Measurements from ENCODE around the gene ANKRD16. TPM values are rescaled to one million over a fixed set of nuclear protein-coding genes. Genes with fewer than 3 reads are reported as not detected.
"Not testable (repeated sequence)": the region's sequence is repeated elsewhere in the genome, so short reads cannot be mapped to it uniquely, and the experiment has no call there.

The ANKRD16 gene
- total and polyA plus RNA-seq, 8 donors = 2.2 to 233 (median 8.2) TPM

GRCh38 chr10:5885619-5886018 lies 4.1 kb downstream of the ANKRD16 start:
- intact Hi-C loops (cut with DNase I; ENCODE audit: low total_unique reads) = no loop called here
- peak overlapping the region; percentile 28 to 90 (median 54) for H3K27ac ChIP-seq
- peaks cover 15 to 54% (median 47%) of the 10 kb centered on the region in 4 donors for H3K36me3 ChIP-seq
- no peak for TF ChIP-seq POLR2A (IDR thresholded peaks at IDR 0.05)
- no peak for TF ChIP-seq EP300 (IDR thresholded peaks at IDR 0.05)
- TF ChIP-seq CTCF (IDR thresholded peaks at IDR 0.05) = no peak
- TF ChIP-seq POLR2AphosphoS5 (IDR thresholded peaks at IDR 0.05) = peak in 1 of 3 donors; percentile 28
- H3K4me3 ChIP-seq = no peak overlapping the region
- WGBS, 5 donors = 25 to 59% (median 41%) methylated on average over 5 of the region's 5 CpGs
- H3K4me1 ChIP-seq = peaks cover 27 to 54% (median 35%) of the 10 kb centered on the region in 4 donors
- DNase-seq = peak; percentile 31 to 52
- H3K27me3 ChIP-seq = no peaks in the 10 kb centered on the region
- no peaks in the 10 kb centered on the region for H3K9me3 ChIP-seq

- Histone ChIP-seq H3K4me3 (no peak overlapping the region), H3K9me3 (no peaks in the 10 kb centered on the region), H3K36me3 (peaks cover 24 to 80% (median 71%) of the 10 kb centered on the region in 4 donors), H3K27ac (no peak overlapping the region), H3K4me1 (peaks cover 18 to 41% (median 26%) of the 10 kb centered on the region in 4 donors), H3K27me3 (no peaks in the 10 kb centered on the region)
- WGBS, 5 donors = 66 to 85% (median 76%) methylated on average over 7 to 8 of the region's 8 CpGs
- DNase-seq = no peak
- TF ChIP-seq EP300 (IDR thresholded peaks at IDR 0.05) (no peak), POLR2A (IDR thresholded peaks at IDR 0.05) (no peak), POLR2AphosphoS5 (IDR thresholded peaks at IDR 0.05) (no peak), CTCF (IDR thresholded peaks at IDR 0.05) (no peak)
- intact Hi-C loops (cut with DNase I; ENCODE audit: low total_unique reads) = no loop called here
Measured at GRCh38 chr10:5882961-5883360, 6.7 kb downstream of the ANKRD16 start.

- DNase-seq, H3K4me3 ChIP-seq, H3K27ac ChIP-seq, H3K27me3 ChIP-seq, H3K4me1 ChIP-seq, H3K9me3 ChIP-seq: not testable (repeated sequence)
- H3K36me3 ChIP-seq = peaks cover 12 to 78% (median 66%) of the 10 kb centered on the region in 4 donors
- WGBS, 5 donors = 76 to 95% (median 84%) methylated on average over 7 of the region's 7 CpGs
- intact Hi-C loops (cut with DNase I; ENCODE audit: low total_unique reads) = loop anchor here (10.0 kb wide), 1 partner anchor 62 kb away; the partner anchor contains the start of gene GDI2
Measured at GRCh38 chr10:5877041-5877440, 12.7 kb downstream of the ANKRD16 start.

- no peaks in the 10 kb centered on the region for H3K27me3 ChIP-seq
- peaks cover 0 to 6% (median 0%) of the 10 kb centered on the region in 4 donors for H3K4me1 ChIP-seq
- H3K9me3 ChIP-seq = no peaks in the 10 kb centered on the region
- H3K36me3 ChIP-seq = peaks cover 9 to 71% (median 60%) of the 10 kb centered on the region in 4 donors
- WGBS, 5 donors = 73 to 87% (median 79%) methylated on average over 14 of the region's 14 CpGs
- no peak for TF ChIP-seq POLR2A (IDR thresholded peaks at IDR 0.05)
- TF ChIP-seq POLR2AphosphoS5 (IDR thresholded peaks at IDR 0.05) = no peak
- no peak for TF ChIP-seq EP300 (IDR thresholded peaks at IDR 0.05)
- TF ChIP-seq CTCF (IDR thresholded peaks at IDR 0.05) = no peak
- no peak overlapping the region for H3K4me3 ChIP-seq
- intact Hi-C loops (cut with DNase I; ENCODE audit: low total_unique reads) = loop anchor here (10.0 kb wide), 1 partner anchor 61 kb away; the partner anchor contains the start of gene GDI2
- no peak overlapping the region for H3K27ac ChIP-seq
- DNase-seq = no peak
Measured at GRCh38 chr10:5876181-5876768, 13.4 kb downstream of the ANKRD16 start.

GRCh38 chr10:5873515-5873995 lies 16.1 kb downstream of the ANKRD16 start:
- H3K9me3 ChIP-seq = no peaks in the 10 kb centered on the region
- TF ChIP-seq CTCF (IDR thresholded peaks at IDR 0.05) (peak in 5 of 7 experiments; percentile 64 to 85 (median 71)), POLR2A (IDR thresholded peaks at IDR 0.05) (no peak), POLR2AphosphoS5 (IDR thresholded peaks at IDR 0.05) (peak in 1 of 3 donors; percentile 55), EP300 (IDR thresholded peaks at IDR 0.05) (no peak)
- intact Hi-C loops (cut with DNase I; ENCODE audit: low total_unique reads) = loop anchor here (10.0 kb wide), 1 partner anchor 59 kb away; the partner anchor contains the start of gene GDI2
- peaks cover 0 to 6% (median 0%) of the 10 kb centered on the region in 4 donors for H3K4me1 ChIP-seq
- peak; percentile 63 to 89 for DNase-seq
- WGBS, 5 donors = 48 to 50% (median 49%) methylated on average over 9 of the region's 9 CpGs
- H3K27ac ChIP-seq = no peak overlapping the region
- no peaks in the 10 kb centered on the region for H3K27me3 ChIP-seq
- peaks cover 0 to 50% (median 37%) of the 10 kb centered on the region in 4 donors for H3K36me3 ChIP-seq
- no peak overlapping the region for H3K4me3 ChIP-seq

Measured in stomach (tissue), 9 donors.